HG03432 (cell line): ENCODE measurements around the gene OTUD4.

Source experiments
- ATAC-seq: cut with Tn5 transposase; IDR thresholded peaks from one replicate; pipeline ENCODE4 v1.9.1; 2021; ENCODE audit warnings: mild to moderate bottlenecking, moderate library complexity; ENCODE audit not compliant: unreplicated experiment

The OTUD4 gene

GRCh38 chr4:145131848-145132247 is 48.5 kb downstream of the OTUD4 start:
- ATAC-seq: no peak

GRCh38 chr4:145130788-145131399 is 49.5 kb downstream of the OTUD4 start:
- no peak for ATAC-seq

GRCh38 chr4:145130130-145130529 is 50.3 kb downstream of the OTUD4 start:
- ATAC-seq: no peak

GRCh38 chr4:145125396-145125795 is 55.0 kb downstream of the OTUD4 start:
- no peak for ATAC-seq

- ATAC-seq: no peak
Observed at GRCh38 chr4:145108128-145108527, 72.3 kb downstream of the OTUD4 start.

- no peak for ATAC-seq
Observed at GRCh38 chr4:145107126-145107525, 73.3 kb downstream of the OTUD4 start.

GRCh38 chr4:145103496-145103895 is 76.9 kb downstream of the OTUD4 start:
- no peak for ATAC-seq

- no peak for ATAC-seq
Observed at GRCh38 chr4:145102619-145103018, 77.8 kb downstream of the OTUD4 start.

GRCh38 chr4:145101091-145101490 is 79.3 kb downstream of the OTUD4 start:
- no peak for ATAC-seq

GRCh38 chr4:145099653-145100052 is 80.7 kb downstream of the OTUD4 start:
- no peak for ATAC-seq

- peak; percentile 20 for ATAC-seq
Observed at GRCh38 chr4:145098675-145099037, 81.7 kb downstream of the OTUD4 start.

GRCh38 chr4:145097821-145098674 is 82.3 kb downstream of the OTUD4 start, which contains the start of the genes ABCE1 and ANAPC10:
Gene ABCE1, plus strand, starts transcription at chr4:145098311. Its CDS starts 6,102 bp downstream, at chr4:145104413.
Gene ANAPC10, minus strand, starts transcription at chr4:145098196. Its CDS starts 2,097 bp downstream, at chr4:145096099.
- ATAC-seq: peak; percentile 86

- no peak for ATAC-seq
Observed at GRCh38 chr4:145097331-145097820, 83.0 kb downstream of the OTUD4 start.

GRCh38 chr4:145093638-145094037 is 86.8 kb downstream of the OTUD4 start:
- no peak for ATAC-seq

- ATAC-seq: no peak
Observed at GRCh38 chr4:145090380-145090779, 90.0 kb downstream of the OTUD4 start.

- no peak for ATAC-seq
Observed at GRCh38 chr4:145083891-145084605, 96.3 kb downstream of the OTUD4 start.
